ENCODE data around the gene COL4A1.

GRCh38 chr13:110225003-110225402 lies 82.0 kb downstream of the COL4A1 start:
- TF ChIP-seq, protein P1, sequence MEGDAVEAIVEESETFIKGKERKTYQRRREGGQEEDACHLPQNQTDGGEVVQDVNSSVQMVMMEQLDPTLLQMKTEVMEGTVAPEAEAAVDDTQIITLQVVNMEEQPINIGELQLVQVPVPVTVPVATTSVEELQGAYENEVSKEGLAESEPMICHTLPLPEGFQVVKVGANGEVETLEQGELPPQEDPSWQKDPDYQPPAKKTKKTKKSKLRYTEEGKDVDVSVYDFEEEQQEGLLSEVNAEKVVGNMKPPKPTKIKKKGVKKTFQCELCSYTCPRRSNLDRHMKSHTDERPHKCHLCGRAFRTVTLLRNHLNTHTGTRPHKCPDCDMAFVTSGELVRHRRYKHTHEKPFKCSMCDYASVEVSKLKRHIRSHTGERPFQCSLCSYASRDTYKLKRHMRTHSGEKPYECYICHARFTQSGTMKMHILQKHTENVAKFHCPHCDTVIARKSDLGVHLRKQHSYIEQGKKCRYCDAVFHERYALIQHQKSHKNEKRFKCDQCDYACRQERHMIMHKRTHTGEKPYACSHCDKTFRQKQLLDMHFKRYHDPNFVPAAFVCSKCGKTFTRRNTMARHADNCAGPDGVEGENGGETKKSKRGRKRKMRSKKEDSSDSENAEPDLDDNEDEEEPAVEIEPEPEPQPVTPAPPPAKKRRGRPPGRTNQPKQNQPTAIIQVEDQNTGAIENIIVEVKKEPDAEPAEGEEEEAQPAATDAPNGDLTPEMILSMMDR (IDR thresholded peaks at IDR 0.05; ENCODE audit: low read length): no peak
- no peak for TF ChIP-seq EZH2 (optimal IDR thresholded peaks at IDR 0.05; ENCODE audit: low read depth, low read length)

Data from MM.1S (cell line).